GM18867 (cell line): ENCODE data around the gene NRXN3.
"Not testable (repeated sequence)": the region's sequence is repeated elsewhere in the genome, so short reads cannot be mapped to it uniquely, and the experiment has no call there.

Experiments
- ATAC-seq: cut with Tn5 transposase; IDR thresholded peaks from one replicate; pipeline ENCODE4 v1.9.1; 2021; ENCODE audit warnings: mild to moderate bottlenecking, moderate library complexity; ENCODE audit not compliant: unreplicated experiment

NRXN3 gene

DNA sequence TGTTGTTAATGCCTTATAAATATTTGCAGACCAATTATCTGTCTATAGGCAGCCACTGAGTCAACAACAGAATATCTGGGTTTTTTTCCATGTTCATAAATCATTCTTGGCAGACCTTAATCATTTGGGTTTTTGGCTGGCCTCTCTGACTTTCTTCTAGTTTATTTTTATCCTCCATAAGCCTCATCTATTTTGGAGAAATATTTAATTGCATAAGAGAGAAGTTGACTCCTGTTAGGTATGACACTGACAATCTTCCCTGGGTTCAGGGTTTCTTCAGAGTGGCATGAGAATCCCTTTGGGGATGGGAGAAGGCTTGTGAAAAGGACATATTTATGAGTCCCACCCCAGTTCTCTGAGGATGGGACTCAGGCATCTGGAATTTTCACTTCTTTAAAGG lies 299.8 kb downstream of the NRXN3 start:
- ATAC-seq: no peak

DNA sequence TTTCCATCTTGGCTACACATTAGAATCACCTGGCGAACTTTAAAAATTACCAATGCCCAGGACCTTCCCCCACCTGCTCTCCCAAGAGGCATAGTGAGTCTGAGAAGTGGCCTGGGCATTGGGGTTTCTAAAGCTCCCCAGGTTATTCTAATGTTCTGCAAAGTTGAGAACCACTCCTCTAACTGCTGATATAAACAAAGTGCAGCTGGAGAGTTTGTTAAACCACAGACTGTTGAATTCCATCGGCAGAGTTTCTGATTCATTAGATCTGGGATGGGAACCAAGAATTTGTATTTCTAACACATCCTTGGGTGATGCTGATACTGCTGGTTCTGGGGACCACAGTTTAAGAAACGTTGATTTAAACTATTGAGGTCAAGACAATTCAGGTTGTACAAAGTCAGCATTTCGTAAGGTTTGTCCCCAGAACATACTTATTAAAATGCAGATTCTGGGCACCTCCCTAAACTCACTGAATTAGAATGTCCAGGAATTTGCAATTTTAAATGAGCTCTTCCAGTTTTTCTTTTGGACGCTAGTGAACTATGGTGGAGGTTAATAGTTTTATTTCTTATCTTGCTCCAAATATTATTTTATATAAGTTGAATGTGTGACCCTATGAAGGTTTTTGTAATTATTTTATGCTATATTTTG lies 309.1 kb downstream of the NRXN3 start:
- no peak for ATAC-seq

DNA sequence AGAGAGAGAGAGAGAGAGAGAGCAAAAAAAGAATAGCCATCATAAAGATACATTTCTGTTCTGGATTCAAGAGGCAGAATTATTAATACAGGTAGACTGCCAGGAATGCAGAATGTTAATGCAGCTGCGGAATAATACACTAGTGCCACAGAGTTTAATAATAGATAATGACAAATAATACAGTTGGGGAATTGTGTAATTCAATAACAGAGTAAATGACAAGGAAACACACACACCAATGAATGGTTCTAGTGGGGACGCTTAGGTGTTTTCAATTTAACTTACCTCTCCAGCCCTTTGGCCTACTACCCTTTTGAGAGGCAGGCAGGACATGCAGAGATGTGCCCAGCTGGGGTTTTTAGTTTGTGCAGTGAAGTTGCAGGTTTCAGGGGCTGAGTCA lies 313.9 kb downstream of the NRXN3 start:
- ATAC-seq: no peak

DNA sequence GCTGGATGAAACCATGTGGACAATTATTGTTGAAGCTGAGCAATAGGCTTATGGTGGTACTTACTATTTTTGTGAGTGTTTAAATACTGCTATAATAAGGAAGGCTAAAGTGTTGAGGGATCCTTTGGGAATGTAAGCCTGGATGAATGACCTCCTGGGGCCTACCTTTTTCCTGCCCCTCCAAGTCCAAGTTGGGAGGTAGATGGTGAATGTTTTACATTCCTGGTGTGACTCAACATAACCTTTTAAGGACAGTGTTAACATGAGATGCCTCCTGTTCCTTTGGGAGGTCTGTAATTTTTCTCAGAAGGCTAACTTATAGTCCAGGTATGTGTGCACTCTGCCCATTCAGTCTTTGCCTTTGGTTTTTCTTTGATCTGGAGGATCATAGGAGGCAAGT lies 315.9 kb downstream of the NRXN3 start:
- no peak for ATAC-seq

DNA sequence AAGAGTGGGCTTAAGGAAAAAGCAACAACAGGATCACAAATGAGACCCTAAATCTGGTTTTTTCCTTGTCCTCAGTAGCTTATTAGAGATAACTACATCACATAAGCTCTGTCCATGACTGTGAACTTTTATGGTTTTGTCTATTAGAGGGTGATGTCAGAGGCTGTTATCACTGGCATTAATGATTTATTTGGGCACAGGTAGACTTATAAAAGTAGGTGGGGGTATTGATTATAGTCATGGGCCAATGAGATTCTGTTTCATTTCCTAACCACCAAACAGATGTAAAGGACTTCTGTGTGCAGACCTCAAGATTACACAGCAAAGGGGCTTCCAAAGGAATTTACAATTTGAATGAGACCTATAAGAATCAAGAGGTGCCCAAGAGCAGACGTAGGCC lies 316.4 kb downstream of the NRXN3 start:
- no peak for ATAC-seq

DNA sequence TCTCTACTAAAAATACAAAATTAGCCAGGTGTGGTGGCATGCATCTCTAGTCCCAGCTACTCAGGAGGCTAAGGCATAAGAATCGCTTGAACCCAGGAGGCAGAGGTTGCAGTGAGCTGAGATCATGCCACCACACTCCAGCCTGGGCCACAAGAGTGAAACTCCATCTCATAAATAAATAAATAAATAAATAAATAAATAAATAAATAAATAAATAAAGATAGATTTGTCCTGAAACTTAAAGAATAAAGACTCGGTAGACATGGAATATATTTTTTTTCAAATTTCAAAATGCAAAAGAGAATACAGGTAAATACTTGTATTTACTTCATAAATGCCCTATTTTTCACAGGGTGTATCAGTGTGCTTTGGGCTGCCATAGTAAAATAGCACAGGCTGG lies 317.4 kb downstream of the NRXN3 start:
- not testable (repeated sequence) for ATAC-seq

DNA sequence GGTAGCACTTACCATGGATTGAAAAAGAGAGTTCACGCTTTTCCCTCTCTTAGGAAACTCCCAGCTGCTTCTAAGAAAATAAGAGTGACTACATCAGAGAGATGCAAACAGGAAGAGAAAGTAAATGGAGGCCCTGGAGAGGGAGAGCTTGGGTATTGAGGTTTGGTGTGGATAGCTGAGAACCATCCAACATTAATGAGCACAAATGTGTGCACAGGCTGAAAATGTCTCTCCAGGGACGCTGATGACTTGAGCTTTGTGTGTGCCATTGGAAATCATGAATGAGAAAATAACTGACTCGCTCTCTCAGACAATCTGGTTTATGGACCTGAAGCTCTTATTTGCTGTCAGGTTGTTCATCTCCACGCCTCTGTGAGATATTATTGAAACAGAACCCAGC lies 318.8 kb downstream of the NRXN3 start:
- no peak for ATAC-seq

DNA sequence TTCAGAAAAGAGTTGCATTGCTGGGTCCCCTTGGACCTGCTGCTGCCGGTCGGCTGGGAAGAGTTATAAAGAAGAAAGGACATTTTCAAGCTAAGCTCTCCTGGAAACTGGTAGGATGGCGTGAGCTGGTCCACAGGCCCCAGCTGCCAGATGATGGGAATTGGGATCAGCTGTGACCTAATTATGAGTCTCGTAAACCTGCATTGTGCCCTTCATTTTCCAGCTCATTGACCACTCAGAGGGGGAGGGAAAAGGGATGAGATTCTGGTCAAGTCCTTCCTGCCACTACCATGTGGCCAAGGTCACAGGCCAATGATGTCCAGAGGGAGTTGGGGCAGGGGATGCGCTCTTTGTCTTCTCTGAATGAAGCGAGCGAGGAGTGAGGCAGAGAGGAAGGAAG lies 320.9 kb downstream of the NRXN3 start:
- no peak for ATAC-seq

DNA sequence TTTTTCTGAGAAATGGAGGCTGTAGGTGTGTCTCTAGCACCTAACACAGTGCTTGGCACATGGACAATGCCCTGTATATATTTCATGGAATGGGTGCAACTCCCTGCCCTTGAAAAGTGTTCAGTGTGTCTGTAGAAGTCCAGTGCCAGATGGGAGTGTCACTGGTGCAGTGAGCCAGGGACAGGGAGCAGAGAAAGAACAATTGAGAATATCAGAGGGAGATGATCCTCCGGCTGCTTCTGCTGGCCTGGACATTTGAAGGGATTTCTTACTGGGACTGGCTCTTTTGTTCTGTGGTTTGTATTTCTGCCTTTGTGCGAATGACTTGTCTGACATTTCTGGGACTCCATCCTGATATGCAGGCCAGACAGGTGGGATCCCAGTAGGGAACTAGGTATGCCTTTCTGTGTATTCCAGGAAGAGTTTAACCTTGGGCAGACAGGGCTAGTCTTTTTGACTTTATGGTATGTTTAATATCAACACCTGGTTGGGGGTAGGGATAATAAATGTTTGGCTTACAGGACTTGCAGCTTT lies 328.0 kb downstream of the NRXN3 start:
- ATAC-seq: no peak

DNA sequence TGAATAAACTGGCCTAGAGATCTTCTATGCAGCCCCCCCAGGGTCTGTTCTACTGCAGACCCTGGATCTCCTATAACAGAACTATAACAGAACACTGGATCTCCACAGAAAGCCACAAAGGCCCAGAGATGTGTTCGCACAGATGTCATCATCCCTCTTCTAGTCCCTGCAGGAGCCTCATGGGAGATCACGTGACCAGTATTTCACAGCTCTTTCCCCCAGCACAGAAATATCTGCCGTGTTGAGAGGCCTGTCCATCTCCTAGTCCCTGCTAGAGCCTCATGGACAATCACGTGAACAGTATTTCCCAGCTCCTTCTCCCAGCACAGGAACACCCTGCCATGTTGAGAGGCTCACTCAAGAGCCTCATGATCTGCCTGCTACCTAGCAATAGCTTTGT lies 331.7 kb downstream of the NRXN3 start:
- ATAC-seq: no peak

DNA sequence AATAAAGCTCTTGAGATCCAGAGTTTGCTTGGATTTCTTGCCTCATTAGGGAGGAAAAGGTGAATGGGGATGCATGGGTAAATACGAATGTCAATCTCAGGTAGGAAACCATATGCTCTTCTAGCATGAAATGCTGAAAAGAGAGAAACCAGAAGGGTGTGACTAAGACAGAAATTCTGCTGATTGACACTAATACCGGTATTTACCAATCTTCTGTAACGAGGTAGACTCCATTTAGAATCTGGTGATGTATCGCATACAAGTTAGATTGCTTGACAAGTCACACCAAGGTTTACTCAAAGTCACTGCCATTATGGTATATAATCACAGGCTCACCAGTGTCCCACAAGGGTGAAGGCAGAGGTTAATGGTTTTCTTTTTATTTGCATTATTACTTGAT lies 337.9 kb downstream of the NRXN3 start:
- no peak for ATAC-seq

DNA sequence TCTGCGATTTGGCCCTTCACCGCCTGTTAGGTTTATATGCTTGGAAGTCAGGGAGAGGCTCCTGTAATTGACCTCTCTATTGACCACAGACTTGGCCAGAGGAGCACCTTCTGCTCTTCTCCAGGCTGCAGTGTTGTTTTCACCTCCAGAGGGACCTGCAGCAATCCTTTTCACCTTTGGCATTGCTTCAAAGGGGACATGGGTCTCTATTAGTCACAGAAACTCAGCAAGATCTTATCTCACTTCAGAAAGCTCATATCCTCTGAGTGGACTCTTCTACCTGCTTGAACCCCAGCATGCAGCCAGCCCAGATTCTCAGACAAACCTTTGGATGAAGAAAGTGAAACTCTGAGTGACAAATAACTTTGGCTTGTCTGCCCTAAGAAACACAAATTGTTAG lies 339.3 kb downstream of the NRXN3 start:
- no peak for ATAC-seq

DNA sequence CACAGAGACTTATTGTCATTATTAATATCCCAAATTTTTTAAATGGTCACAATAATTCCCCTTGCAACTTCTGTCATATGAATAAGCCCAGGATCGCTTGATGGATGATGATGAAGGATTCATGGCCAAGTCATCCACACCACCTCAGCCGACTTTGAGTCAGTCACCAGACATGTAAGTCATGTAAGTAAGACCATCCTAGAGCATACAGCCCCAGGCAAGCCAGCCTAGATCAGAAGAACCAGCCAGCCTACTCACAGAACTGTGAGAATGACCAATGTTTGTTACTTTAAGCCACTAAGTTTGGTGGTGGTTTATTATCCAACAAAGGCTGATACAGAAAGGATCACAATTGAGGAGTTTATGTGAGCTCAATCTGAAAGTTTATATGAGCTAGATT lies 341.8 kb downstream of the NRXN3 start:
- ATAC-seq: no peak

DNA sequence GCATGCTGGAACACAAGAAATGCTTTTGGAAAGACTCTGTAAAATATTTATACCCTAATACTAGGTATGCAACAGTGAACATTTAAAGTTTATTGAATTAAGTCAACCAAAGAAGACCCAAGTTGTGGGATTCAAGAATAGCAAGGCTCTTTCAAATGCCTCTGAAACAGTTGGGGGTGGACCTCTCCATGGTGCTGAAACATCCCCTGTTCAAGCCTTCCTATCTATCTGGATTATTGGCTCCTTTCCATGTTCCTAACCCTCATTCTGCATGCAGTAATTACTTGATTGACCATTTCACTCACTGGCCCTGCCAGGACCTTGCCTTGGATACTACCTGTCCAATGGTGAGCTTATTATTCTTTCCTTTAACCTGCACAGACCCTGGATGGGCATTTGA lies 349.7 kb downstream of the NRXN3 start:
- ATAC-seq: no peak

DNA sequence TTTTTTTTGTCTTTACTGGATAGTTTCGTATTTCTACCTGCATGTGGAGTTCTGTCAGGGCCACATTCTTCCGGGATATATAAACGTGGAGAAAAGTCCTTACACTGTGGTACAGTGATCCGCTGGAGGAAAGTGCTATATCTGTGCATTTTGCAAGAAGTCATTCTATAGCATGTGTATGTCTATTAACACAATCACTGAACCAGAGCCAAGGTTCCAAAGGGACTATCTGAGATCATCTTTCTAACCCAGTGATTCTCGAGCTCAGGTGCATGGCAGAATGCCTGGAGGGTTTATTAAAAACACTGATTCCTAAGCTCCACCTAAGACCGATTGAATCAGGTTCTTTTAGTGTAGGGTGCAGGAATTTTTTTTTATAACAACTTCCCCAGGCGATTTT lies 354.0 kb downstream of the NRXN3 start:
- no peak for ATAC-seq

DNA sequence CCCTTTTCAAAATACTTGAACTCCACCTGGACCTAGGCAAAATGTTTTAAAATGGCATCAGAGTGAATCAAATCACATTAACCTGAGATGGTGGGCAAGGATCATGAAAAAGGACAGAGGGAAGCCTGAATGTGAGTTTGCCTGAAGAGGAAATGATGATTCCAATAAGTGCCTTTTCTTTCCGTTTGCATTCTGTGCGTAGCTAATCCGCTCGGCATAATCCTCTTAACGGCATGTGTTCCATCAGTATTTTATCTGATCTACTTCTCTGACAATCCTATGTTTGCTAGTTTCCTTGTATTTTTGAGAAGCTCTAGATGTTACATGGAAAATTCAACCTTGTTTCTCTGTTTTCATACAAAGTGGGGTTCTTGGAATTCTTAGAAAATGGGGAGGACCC lies 354.6 kb downstream of the NRXN3 start:
- ATAC-seq: no peak

DNA sequence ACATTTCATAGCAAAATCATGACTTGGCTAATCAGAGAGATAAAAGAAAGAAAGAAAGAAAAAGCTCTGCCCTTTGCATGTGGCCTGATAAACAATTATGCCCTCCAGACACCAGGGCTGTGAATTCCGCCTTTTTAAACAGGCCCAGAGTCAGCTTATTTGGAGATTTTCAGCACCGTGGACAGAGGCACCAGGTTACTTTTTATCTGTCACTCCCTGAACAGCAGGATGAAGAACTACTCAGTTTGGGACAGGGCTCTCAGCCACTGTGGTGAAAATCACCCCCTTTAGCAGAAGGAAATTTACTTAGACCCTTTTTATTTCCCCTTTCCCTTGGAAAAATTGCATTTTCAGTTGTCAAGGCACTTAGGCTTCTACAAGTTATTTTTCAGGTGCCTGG lies 359.9 kb downstream of the NRXN3 start:
- no peak for ATAC-seq

DNA sequence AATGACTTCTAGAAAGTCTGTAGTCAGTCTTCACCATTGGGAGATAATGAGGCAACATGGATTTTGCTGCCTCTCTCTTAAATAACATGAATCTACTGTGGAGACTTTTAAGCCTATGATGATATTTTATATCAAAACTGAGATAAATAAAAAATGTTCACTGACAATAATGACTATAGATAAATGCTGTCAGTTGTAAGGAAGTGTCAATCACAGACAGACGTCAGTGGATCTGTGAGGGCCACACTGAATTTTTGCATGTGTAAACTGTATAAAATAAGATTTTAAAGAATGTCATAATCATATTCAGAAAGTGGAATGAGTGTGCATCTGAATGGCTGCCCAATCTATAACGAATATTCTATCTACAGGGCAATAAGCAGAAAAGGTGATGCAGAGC lies 364.0 kb downstream of the NRXN3 start:
- ATAC-seq: no peak

DNA sequence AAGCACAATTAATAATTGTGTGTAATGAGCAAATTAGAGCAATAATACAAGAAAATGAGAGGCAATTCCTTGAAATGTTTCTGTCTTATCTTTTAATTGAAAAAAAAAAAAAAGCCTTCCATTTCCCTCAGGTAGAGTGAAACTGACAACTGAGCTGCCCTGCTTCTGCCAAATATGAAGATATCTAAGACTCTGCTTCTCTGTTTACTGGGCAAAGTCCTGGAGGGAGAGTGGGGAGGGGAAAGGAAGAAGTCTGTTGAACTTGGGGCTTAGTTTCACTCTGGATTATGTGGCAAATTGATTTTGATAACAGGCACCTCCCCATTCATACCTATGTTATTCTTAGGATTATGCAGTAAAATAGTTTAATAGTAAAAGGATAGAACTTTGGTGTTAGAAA lies 364.9 kb downstream of the NRXN3 start:
- ATAC-seq: no peak

DNA sequence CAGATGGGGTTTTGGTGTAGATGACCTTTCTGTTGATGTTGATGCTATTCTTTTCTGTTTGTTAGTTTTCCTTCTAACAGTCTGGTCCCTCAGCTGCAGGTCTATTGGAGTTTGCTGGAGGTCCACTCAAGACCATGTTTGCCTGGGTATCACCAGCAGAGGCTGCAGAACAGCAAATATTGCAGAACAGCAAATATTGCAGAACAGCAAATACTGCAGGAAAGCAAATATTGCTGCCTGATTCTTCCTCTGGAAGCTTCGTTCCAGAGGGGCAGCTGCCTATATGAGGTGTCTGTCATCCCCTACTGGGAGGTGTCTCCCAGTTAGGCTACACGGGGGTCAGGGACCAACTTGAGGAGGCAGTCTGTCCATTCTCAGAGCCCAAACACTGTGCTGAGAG lies 371.6 kb downstream of the NRXN3 start:
- not testable (repeated sequence) for ATAC-seq

DNA sequence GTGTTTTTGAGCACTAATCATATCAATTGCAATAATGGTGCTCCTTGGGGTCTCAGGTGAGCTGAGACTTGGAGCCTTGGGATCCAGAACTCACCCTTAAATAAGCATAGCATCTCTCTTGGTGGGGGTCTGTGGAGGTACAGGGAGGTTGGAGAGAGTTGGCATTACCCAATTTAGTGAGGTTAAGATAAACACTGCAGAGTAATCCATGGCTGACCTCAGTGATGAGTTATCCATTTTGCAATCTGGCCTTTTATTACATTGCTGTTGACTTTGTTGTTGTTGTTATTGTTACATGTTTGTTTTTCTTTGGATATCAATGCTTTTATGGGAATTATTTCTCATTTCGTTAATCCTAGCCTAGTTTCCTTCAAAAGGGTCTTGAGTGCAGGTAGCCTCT lies 373.3 kb downstream of the NRXN3 start:
- no peak for ATAC-seq

DNA sequence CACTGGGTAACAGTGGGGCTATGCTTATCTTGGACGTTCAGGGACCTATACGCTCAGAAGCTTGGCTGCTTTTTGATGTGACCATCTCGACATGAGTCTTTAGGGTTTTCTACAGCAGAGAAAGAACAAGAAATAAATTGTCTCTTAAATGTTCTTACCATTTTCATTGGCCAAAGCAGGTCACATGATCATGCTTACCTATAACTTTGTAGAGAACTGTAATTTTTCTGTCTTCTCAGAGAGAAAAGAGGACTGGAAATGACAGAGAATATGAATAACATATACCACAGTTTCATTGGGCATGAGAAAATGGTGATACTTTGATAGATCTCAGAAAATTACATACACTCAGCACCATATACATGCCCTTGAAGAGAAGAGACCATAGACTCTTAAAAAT lies 390.9 kb downstream of the NRXN3 start:
- no peak for ATAC-seq
